DMS153 (cell line): ENCODE measurements around the gene POF1B.
"Not testable (repeated sequence)": the region's sequence is repeated elsewhere in the genome, so short reads cannot be mapped to it uniquely, and the experiment has no call there.

Experiments used
- DNase-seq: peaks from one replicate; lab custom pipeline; 2025; lab: John Stamatoyannopoulos, UW

Gene POF1B, protein sequence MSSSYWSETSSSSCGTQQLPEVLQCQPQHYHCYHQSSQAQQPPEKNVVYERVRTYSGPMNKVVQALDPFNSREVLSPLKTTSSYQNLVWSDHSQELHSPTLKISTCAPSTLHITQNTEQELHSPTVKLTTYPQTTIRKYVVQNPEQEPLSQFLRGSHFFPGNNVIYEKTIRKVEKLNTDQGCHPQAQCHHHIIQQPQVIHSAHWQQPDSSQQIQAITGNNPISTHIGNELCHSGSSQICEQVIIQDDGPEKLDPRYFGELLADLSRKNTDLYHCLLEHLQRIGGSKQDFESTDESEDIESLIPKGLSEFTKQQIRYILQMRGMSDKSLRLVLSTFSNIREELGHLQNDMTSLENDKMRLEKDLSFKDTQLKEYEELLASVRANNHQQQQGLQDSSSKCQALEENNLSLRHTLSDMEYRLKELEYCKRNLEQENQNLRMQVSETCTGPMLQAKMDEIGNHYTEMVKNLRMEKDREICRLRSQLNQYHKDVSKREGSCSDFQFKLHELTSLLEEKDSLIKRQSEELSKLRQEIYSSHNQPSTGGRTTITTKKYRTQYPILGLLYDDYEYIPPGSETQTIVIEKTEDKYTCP

DNA sequence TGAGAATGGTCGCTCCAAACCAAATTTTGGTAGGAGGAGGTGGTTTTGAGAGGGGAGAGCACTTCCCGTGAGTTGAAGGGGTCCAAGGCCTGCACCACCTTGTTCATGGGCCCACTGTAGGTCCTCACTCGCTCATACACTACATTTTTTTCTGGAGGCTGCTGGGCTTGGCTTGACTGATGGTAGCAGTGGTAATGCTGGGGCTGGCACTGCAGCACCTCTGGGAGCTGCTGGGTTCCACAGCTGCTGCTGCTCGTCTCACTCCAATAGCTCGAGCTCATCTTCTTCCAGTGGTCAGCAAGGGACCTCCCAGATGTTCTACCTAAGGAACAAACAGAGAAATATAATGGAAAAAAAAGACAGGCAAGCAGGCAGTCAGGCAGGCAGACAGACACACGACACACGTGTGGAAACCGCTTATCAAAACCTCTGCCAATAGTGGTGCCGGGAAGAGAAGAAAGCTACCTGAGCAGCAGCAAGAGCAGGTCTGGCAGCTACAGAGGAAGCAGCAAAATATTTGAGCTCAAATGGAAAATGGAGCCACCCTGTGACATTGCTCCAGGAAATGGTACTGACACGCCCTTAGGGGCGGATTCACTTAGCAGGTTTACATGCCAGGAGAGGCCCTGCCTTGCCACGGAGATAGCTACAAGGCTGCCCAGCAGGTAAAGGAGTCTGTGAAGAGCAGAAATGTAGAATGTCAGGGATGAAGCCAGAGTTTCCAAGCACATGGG lies at the start of gene POF1B:
Gene POF1B, minus strand, starts transcription at position 492 of the 734 bp plus-strand sequence. Its CDS starts 211 bp downstream, at position 281.
- DNase-seq = peak; percentile 69

DNA sequence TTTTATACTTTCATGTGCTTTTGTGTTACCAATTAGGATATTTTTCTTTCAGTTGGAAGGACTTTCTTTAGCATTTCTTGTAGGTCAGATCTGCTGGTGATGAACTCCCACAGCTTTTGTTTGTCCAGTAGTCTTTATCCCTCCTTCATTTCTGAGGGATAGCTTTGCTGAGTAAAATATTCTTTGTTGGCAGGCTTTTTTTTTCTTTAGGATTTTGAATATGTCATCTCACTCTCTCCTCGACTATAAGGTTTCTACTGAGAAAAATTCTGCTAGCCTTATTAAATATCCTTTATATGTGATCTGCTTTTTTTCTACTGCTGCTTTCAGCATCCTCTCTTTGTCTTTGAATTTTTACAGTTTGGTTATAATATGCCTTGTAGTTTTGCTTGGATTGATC lies 49.6 kb upstream of the POF1B start:
- DNase-seq = no peak

DNA sequence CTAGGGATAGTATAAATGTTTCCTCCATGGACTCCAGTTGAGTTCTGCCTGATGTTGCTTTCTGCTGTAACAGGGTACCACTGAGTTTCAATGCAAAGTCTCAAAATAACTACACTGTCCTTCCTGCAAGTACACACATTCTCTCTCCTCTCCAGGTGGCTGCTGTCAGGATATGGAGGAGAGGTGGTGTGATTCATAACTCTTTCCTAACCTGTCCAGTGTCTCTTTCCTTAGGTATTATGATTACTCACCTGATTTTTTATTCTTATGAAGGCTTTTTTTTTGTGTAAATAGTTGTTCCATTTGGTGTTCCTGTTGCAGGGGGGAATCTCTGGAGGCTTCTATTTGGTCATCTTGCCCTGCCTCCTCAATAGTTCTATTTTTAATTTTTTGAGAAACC lies 39.8 kb upstream of the POF1B start:
- no peak for DNase-seq

DNA sequence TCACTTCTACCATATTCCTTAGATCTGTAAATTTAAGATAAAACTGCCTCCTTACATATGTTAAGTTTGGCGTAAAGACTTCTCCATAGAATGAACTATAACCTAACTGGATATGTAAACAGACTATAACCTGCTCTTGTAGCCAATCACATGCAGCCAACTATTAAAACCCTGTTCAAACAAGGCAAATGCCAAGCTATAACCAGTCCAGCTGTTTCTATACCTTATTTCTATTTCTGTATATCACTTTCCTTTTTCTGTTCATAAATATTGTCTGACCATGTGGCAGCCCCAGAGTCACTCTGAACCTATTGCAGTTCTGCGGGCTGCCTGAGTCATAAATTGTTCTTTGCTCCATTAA lies 12.4 kb upstream of the POF1B start:
- no peak for DNase-seq

DNA sequence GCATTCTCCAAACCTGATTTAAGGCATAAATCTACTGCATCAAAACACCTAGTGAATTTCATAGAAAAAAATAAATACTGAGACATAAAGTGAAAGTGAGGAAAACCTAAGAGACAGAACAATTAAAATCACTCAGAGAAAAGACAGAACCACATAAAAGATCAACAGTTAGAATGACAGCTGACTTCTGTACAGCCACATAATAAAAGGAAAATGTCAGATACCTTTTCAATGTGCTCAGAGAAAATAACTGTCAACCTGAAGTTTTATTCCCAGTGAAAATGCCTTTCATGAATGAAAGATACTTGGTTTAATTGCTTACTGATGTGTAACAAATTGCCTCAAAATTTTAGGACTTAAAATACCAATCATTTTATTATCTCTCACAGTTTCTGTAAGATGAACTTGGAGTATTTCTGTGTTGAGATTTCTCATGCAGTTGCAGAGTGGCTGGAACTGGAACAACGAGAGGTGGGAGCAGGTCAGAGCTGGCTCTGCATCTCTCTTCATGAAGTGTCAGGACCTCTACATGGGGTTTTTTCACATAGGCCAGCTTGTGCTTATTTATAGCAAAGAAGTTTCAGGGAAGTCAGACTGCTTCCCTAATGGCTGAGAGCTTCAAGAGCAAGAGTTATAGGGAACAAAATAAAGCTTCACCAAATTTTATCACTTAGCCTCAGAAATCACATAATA lies 11.9 kb upstream of the POF1B start:
- DNase-seq = no peak

DNA sequence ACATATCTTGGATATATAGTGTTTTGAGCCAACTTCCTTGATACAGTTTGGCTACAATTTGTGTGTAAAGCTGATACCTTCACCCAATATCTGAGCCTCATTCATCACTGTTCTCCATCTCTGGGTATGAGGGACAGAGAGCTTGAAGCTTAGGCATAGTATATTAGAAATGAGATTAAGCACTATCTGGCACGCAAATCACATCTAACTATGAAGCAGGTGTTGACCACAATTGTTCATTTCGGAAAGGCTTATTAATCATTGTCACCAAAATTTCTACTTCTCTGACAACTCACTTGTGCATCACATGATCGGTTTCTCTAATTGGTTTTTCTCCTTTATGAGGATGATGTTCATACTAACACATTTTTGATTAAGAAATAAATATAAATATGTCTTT lies 2.1 kb upstream of the POF1B start:
- DNase-seq = no peak

DNA sequence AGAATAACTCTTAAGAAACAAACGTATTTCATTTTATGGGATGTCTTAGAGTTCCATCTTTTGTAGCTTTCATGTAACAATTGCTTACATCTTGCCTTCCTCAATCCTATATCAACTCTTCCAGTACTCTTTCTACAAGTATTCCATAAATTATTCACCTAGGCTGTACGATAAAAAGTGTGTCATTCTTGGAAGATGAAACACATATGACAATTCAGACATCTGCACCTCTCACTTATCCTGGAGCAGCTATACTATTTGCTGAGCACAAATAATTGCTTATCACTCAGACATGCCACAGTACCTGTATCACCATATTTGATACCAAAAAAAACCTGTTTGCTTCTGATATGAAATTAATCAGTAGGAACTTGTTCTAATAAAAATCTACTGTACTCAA lies 1.0 kb downstream of the POF1B start:
- no peak for DNase-seq

DNA sequence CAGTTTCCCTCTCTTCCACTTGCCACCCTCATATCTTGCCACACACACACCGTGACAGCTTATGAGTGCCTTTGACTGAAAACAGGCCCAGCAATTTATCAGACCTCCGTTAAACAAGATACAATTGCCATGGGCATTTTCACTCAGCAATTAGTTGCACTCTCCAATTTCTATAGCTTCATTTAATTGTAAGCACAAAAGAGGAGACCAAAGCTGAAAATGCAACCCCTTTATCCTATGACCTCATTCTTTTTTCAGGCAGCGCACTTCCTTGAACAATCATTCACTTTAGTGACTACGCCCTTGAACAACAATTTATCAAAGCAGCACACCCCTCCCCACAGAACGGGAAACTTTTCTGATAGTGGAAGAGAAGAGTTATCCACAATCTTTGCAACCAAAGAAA lies 4.1 kb downstream of the POF1B start:
- peak; percentile 72 for DNase-seq

DNA sequence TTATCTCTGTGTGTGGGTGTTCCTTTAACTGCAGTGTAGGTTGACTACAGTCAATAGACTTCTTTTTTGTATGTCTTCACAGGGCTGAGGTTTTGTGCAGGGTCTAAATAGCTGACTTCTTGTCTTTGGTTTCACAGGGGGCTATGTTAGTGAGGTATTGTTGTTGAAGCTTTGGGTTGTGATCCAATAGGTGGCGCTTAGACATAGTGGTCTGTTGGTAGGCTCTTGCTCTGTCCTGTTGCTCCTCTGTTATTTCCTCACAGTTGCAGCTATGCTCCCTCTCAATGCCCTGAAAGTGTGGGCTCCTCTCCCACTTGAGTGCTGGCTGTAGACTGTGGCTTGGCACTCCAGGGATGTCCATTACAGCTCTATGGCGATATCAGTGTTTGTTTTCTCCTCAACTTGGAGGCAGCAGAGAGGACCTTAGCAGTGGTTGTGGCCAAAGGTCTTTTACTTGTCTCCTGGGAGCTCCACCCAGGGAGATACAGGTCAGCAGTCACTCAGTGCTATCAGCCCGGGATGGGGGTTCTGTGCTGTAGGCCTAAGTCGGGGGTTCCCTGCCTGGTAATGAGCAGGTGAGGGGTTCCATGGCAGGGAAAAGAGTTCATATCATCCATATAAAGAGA lies 14.0 kb downstream of the POF1B start:
- DNase-seq = no peak

DNA sequence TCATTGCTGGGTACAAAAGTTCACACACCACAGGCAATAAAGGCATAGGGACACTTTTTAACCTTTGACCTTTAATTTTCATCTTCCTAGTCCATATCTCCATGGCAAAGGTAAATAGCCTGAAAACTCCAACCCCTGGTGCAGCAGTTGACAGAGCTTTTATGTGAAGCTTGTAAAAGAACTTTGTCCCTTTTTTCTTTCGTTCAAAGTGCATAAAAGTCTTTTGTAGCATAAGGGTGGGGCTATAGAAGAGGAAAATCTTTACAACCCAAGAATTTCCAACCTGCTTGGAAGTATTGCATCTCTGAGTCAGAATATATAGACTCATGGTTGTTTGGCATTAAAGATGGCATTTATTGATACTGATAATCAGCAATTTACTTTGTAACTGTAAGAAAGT lies 20.4 kb downstream of the POF1B start:
- no peak for DNase-seq

DNA sequence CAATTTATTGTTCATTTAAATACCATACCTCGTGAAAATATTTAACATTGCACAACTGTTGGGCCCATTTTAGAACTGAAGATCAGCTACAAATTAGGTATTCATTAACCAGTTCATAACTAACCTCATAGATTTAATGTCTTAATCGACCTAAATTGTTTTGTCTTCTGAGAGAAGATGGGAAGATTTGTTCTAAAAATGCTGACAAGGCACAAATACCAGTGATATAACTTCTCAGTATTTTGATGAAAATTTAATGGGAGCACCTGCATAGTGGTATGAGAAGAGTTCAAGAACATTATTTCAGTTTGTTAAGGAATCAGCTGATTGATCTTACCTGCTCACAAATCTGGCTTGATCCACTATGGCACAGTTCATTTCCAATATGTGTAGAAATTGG lies 33.9 kb downstream of the POF1B start:
- DNase-seq = no peak

DNA sequence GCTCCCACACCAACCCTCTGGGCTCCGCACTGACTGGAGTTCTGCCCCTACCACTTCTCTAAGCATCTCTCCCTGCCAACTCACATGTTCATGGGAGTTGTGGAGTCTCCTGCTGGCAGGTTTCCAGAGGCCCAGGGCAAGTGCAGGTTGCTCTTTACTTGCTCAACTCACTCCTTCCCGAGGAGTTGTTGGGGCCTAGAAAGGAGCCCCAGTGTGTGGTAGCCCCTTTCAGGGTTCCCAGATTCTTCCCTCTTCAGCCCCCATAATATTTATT lies 52.5 kb downstream of the POF1B start:
- DNase-seq = no peak

DNA sequence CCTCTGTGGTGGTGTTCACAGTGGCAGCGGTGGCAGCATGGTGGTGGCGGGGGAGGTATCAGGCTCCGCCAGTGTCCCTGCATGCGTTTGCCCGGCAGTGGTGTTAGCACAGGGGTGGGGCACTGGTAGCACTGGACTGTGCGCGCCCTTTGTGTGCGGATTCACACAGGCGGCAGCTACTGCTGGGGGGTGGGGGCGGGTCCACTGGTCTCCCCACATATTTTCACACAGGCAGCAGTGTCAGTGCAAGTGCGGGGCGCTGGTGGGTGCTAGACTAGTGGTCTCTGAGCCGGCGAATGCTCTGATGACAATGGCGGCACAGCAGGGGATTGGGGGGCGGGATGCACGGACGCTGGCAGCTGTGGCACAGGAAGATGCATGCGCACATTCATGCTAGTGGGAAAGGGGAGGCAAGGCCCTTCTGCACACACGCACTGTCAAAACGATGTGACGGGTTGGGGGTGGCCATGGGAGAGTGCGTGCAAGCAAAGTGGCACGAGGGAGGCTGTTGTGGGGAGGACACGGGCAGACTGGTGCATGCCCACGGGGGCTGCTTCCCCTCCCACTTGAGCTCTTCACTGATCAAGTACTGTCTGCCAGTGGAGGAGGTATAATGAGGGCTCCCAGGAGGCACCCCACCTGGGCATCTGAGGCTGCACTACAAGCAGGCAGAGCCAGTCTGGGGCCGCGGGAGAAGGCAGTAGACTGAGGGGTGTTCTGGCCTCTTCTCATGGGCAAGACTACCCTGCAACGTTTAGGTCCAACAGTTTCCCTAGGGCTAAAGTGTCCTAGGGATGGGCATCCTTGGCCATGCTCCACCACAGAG lies 53.0 kb downstream of the POF1B start:
- DNase-seq = no peak

DNA sequence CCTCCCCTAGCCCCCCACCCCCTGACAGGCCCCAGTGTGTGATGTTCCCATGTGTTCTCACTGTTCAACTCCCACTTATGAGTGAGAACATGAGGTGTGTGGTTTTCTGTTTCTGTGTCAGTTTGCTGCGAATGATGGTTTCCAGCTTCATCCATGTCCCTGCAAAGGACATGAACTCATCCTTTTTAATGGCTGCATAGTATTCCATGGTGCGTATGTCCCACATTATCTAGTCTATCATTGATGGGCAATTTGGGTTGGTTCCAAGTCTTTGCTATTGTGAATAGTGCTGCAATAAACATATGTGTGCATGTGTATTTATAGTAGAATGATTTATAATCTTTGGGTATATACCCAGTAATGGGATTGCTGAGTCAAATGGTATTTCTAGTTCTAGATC lies 68.1 kb downstream of the POF1B start:
- not testable (repeated sequence) for DNase-seq

DNA sequence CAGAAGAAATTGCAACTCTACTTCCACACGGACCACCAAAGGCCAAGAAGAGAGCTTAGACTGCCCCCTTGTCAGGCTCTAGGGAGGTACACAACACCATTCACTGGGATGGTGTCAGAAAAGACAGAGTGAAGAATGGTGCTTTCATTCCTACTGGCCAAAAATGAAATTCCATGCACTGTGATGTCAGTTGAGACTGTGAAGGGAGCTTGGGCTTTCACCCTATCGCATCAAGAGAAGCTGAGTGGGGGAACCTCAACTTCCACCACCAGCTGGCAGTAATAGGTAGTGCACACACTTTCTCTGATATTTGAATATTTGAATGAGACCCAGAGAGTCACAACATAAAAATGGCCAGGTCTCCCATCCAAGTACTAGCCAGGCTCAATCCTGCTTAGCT lies 69.7 kb downstream of the POF1B start:
- DNase-seq = no peak

DNA sequence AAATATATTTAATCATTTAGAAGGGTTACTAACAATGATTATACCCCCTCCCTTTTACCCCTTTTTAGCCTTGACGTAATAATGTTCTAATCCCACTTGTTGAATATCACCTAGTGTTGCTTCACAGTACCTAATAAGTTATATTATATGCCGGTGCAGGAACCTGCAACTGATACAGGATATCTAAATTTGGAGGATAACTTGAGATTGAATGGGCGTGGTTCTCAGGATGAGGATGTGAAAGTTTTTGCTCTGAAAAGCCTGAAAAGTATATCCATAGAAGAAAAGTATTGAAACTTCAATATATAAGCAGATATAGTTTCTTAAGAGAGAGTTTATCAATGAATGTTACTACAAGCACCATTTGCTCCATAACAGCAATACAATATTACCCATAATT lies 75.9 kb downstream of the POF1B start:
- DNase-seq = no peak

DNA sequence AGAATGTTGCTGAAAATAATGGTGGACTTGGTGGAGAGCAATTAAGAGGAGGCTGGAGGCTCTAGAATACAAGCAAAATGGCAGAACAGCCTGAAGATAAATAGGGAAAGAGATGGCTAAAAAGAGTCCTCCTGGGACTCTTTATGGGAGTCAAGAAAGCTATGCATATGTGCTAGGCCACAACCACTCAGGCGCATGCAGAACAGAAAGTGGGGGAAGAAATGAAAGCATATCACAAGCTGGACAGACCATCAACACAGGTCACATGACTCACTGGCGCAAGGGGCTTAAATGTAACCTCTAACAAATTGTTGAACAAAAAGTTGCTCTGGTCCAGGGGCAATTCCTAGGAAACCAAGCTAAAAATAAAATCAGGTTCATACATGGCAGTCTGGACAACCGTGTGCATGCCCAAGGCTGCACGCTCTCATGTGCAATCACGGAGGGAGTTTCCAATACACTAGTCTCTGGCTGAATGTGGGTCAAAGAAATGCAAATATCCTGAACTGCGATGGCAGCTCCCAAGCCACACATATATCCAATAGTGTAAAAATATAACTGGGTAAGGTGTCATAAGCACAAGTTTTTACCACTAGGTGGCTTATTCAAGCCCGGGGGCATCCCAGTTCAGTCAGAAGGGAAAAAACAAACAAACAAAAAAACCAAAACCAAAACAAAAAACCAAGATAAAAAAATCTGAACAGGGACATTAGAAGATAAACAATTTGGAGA lies 90.3 kb downstream of the POF1B start:
- no peak for DNase-seq

DNA sequence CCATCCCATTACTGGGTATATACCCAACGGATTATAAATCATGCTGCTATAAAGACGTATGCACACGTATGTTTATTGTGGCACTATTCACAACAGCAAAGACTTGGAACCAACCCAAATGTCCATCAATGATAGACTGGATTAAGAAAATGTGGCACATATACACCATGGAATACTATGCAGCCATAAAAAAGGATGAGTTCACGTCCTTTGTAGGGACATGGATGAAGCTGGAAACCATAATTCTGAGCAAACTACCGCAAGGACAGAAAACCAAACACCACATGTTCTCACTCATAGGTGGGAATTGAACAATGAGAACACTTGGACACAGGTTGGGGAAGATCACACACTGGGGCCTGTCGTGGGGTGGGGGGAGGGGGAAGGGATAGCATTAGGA lies 94.2 kb downstream of the POF1B start:
- DNase-seq = not testable (repeated sequence)

DNA sequence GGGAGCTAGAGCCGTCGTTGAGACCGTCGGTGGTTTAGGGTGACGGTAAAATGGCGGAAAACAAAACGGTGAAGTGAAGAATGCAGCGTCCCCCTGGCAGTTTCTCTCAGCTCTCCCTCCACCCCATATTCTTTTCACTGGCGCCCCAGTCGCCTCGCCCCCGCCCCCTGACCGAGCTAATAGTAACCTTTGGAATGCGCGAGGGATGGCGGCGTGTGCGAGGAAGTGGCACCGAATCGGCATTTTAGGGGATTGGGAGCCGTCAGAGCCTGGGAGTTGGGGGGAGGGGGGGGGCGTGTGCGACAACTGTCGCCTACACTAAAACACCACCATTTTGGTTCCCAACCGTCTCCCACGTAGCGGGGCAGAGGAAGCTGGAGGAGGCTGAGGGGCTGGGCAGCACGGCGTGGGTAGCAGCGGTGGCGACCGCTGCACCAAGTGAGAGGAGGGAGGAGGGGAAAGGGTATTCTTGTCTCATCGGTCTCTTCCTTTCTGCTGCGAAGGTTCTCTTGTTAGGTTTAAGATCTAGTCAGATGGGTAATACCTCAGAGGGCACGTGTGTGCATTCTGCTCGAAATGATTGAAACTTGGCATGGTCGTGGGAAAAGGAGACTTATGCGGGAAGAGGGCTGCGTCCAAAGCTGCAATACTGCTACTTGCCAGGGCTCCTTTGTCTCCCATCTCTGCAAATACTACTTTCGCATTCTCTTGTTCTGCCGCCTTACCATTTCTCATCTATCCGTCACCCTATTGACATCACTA lies 134.8 kb downstream of the POF1B start:
- no peak for DNase-seq
